GM12801 (cell line): Measurements from ENCODE around the gene LAMA5.

ENCODE experiments used
- TF ChIP-seq, protein P1 (sequence below): IDR thresholded peaks from one replicate; pipeline ENCODE4 v1.5.1; 2011; ENCODE audit warnings: control low read depth; ENCODE audit not compliant: insufficient read length; ENCODE audit errors: extremely low read depth

LAMA5 gene

GRCh38 chr20:62359491-62360121 is 7.5 kb downstream of the LAMA5 start:
- TF ChIP-seq, protein P1, sequence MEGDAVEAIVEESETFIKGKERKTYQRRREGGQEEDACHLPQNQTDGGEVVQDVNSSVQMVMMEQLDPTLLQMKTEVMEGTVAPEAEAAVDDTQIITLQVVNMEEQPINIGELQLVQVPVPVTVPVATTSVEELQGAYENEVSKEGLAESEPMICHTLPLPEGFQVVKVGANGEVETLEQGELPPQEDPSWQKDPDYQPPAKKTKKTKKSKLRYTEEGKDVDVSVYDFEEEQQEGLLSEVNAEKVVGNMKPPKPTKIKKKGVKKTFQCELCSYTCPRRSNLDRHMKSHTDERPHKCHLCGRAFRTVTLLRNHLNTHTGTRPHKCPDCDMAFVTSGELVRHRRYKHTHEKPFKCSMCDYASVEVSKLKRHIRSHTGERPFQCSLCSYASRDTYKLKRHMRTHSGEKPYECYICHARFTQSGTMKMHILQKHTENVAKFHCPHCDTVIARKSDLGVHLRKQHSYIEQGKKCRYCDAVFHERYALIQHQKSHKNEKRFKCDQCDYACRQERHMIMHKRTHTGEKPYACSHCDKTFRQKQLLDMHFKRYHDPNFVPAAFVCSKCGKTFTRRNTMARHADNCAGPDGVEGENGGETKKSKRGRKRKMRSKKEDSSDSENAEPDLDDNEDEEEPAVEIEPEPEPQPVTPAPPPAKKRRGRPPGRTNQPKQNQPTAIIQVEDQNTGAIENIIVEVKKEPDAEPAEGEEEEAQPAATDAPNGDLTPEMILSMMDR = no peak

DNA sequence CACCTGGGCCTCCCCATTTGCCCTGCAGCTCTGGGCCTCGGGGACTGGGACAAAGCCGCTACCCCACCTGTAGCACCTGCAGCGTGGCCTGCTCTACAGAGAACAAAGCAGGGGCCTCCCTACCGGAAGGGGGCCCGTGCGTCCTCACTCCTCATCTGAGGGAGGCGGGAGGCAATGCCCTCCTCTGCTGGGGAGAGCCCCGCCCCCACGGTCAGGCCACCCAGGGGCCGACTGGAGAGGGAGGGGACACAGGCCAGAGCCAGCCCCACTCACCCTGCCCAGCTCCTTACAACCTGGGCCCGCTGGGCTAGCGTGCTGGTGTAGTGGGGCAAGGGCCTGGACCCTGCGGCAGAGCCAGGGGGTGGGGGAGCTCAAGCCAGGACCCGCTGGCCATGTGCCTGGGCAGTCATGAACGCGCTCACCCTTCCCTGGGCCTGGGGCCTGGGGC is 8.0 kb downstream of the LAMA5 start:
- TF ChIP-seq, protein P1 = no peak

DNA sequence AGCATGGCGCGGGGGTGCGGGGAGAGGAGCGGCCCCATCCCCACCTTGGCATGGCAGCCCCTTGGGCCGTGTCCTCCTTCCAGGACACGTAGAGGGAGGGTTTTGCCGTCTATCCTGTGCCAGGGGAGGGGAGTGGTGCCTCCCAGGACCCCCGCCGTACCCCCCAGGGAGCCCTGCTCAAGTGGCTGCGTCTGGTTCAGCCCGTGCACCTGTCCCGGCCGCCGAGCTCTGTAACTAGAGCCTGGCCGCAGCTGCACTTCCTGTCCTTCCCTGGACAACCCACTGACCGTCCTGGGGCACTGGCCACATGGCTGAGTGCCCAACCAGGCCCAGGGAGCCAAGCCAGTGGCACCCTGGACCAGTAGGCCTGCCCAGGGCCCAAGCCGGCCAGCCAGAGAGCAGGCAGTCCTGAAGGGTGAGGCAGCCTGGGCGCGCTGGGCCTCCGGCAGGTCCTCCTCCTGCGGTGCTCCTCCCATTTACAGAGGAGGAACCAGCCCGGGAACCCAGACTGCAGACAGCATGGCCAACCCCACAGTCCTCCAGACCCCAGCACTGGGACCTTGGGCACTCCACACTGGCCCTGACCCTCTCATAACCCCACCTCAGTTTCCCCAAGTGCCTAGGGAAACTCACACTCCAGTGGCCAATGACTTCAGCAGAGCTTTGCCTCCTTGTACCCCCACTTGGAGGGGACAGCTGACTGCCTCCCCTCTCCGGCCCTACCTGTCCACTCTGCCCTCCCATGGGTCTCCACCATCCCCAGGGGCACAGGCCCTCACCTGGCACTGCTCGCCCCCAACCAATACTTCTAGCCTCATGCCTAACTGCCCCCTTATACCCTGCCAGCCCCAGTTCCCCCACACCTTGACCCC is 8.7 kb downstream of the LAMA5 start:
- TF ChIP-seq, protein P1 = no peak

- TF ChIP-seq, protein P1 = no peak
These were observed 9.4 kb downstream of the LAMA5 start for GRCh38 chr20:62357681-62358080.

GRCh38 chr20:62357187-62357667 is 9.9 kb downstream of the LAMA5 start:
- TF ChIP-seq, protein P1 = no peak

DNA sequence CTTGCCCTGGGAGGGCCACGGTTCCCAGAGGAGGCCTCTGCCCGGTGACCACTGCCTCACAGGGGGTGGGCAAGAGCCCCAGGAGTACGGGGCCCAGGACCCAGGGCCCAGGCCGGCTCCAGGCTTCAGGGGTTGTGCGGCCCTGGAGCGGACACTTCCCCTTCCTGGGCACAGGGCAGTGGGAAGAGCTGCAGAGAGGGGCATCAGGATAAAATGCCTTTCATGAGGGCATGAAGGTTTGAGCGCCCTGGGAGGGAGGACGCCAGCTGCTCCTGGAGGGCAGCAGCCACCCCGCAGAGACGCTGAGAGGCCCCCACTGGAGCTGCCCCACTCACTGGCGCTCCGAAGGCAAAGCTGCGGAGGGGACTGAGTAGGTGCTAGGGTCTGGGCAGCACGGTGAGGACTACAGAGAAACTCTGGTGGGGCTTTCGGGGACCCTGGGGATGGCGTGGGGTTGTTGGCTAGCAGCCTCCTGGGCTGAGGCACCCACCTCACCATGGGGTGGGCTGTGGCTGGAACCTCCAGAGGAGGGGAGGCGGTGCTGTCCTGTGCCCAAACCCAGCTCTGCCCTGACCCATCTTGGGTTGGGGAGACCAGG is 10.4 kb downstream of the LAMA5 start:
- TF ChIP-seq, protein P1 = no peak
